ENCODE results near the gene HSD17B14. TPM values are rescaled to one million over a fixed set of nuclear protein-coding genes. Genes with fewer than 3 reads are reported as not detected.
"Not testable (repeated sequence)": the region's sequence is repeated elsewhere in the genome, so short reads cannot be mapped to it uniquely, and the experiment has no call there.

HSD17B14 gene
- total RNA-seq, 4 donors from 2014 or later, result 3.5 to 15.1 (median 5.4) TPM

- in situ Hi-C loops (cut with MboI; ENCODE audit: low pct_ligation_motif_present in 1 of 4, low pct_unique_long_range_greater_than_20kb in 1 of 4, low sequenced_read_pairs in 3 of 4) (no loop called here), intact Hi-C loops (cut with DNase I; ENCODE audit: low total_unique reads) (no loop called here)
- Histone ChIP-seq H3K27me3 (peaks cover 72% of the 10 kb centered on the region), H3K4me1 (no peaks in the 10 kb centered on the region), H3K4me3 (no peak overlapping the region), H3K9me3 (no peaks in the 10 kb centered on the region), H3K27ac (no peak overlapping the region), H3K36me3 (no peaks in the 10 kb centered on the region)
- WGBS, 2 donors (ENCODE audit: low coverage in 1 of 2), result 38 to 62% methylated on average over 3 to 20 of the region's 20 CpGs
- no peak for DNase-seq
- TF ChIP-seq EP300 (IDR thresholded peaks at IDR 0.05; ENCODE audit: low read depth) (no peak), CTCF (IDR thresholded peaks at IDR 0.05) (no peak), POLR2AphosphoS5 (IDR thresholded peaks at IDR 0.05) (no peak), POLR2A (IDR thresholded peaks at IDR 0.05) (no peak)
Observed at GRCh38 chr19:48770734-48771472, 65.4 kb downstream of the HSD17B14 start.

- 66 to 69% methylated on average over 3 to 7 of the region's 7 CpGs for WGBS, 2 donors (ENCODE audit: low coverage in 1 of 2)
- no peak for DNase-seq
- TF ChIP-seq CTCF (IDR thresholded peaks at IDR 0.05) (no peak), POLR2A (IDR thresholded peaks at IDR 0.05) (no peak), EP300 (IDR thresholded peaks at IDR 0.05; ENCODE audit: low read depth) (no peak), POLR2AphosphoS5 (IDR thresholded peaks at IDR 0.05) (no peak)
- no peaks in the 10 kb centered on the region for H3K4me1 ChIP-seq
- peaks cover 77% of the 10 kb centered on the region for H3K27me3 ChIP-seq
- H3K36me3 ChIP-seq, result no peaks in the 10 kb centered on the region
- H3K27ac ChIP-seq, result no peak overlapping the region
- intact Hi-C loops (cut with DNase I; ENCODE audit: low total_unique reads) (no loop called here), in situ Hi-C loops (cut with MboI; ENCODE audit: low pct_ligation_motif_present in 1 of 4, low pct_unique_long_range_greater_than_20kb in 1 of 4, low sequenced_read_pairs in 3 of 4) (no loop called here)
- H3K4me3 ChIP-seq, result no peak overlapping the region
- no peaks in the 10 kb centered on the region for H3K9me3 ChIP-seq
Observed at GRCh38 chr19:48770266-48770665, 66.0 kb downstream of the HSD17B14 start.

GRCh38 chr19:48768994-48769713 is 67.1 kb downstream of the HSD17B14 start:
- no peak overlapping the region for H3K27ac ChIP-seq
- WGBS, 2 donors (ENCODE audit: low coverage in 1 of 2), result 66 to 76% methylated on average over 7 to 11 of the region's 11 CpGs
- no peaks in the 10 kb centered on the region for H3K36me3 ChIP-seq
- no peak for DNase-seq
- no peak overlapping the region for H3K4me3 ChIP-seq
- H3K4me1 ChIP-seq, result no peaks in the 10 kb centered on the region
- intact Hi-C loops (cut with DNase I; ENCODE audit: low total_unique reads) (no loop called here), in situ Hi-C loops (cut with MboI; ENCODE audit: low pct_ligation_motif_present in 1 of 4, low pct_unique_long_range_greater_than_20kb in 1 of 4, low sequenced_read_pairs in 3 of 4) (no loop called here)
- peaks cover 85% of the 10 kb centered on the region for H3K27me3 ChIP-seq
- TF ChIP-seq POLR2AphosphoS5 (IDR thresholded peaks at IDR 0.05), result no peak
- no peak for TF ChIP-seq POLR2A (IDR thresholded peaks at IDR 0.05)
- TF ChIP-seq EP300 (IDR thresholded peaks at IDR 0.05; ENCODE audit: low read depth), result no peak
- TF ChIP-seq CTCF (IDR thresholded peaks at IDR 0.05), result no peak
- H3K9me3 ChIP-seq, result no peaks in the 10 kb centered on the region

- H3K9me3 ChIP-seq; H3K4me1 ChIP-seq; intact Hi-C loops (cut with DNase I; ENCODE audit: low total_unique reads); H3K27ac ChIP-seq; DNase-seq; H3K4me3 ChIP-seq; H3K36me3 ChIP-seq; in situ Hi-C loops (cut with MboI; ENCODE audit: low pct_ligation_motif_present in 1 of 4, low pct_unique_long_range_greater_than_20kb in 1 of 4, low sequenced_read_pairs in 3 of 4): not testable (repeated sequence)
- WGBS, 2 donors (ENCODE audit: low coverage in 1 of 2), result 29 to 36% methylated on average over 4 to 6 of the region's 6 CpGs
- H3K27me3 ChIP-seq, result peaks cover 80% of the 10 kb centered on the region
Observed at GRCh38 chr19:48768171-48768753, 68.0 kb downstream of the HSD17B14 start.

GRCh38 chr19:48765816-48766215 is 70.5 kb downstream of the HSD17B14 start:
- peaks cover 67% of the 10 kb centered on the region for H3K27me3 ChIP-seq
- H3K27ac ChIP-seq; H3K36me3 ChIP-seq; DNase-seq; intact Hi-C loops (cut with DNase I; ENCODE audit: low total_unique reads); H3K4me3 ChIP-seq; in situ Hi-C loops (cut with MboI; ENCODE audit: low pct_ligation_motif_present in 1 of 4, low pct_unique_long_range_greater_than_20kb in 1 of 4, low sequenced_read_pairs in 3 of 4); H3K9me3 ChIP-seq; H3K4me1 ChIP-seq: not testable (repeated sequence)
- 0 to 25% methylated on average over 1 to 5 of the region's 5 CpGs for WGBS, 2 donors (ENCODE audit: low coverage in 1 of 2)

Data from transverse colon (tissue), 4 donors.